DOHH2 (cell line): Measurements from ENCODE around the gene ARHGAP24.

Experiments
- CTCF ChIP-seq: fragments of 200-600 bp; sonication (generic); IDR thresholded peaks from one replicate; pipeline ENCODE4 v1.5.1; 2014; ENCODE audit warnings: antibody characterized with exemption, mild to moderate bottlenecking, low read depth, low read length; ENCODE audit not compliant: poor library complexity, severe bottlenecking
- EZH2phosphoT487 ChIP-seq: fragments of 200-600 bp; sonication (generic); IDR thresholded peaks from 2 replicates; pipeline ENCODE4 v1.6.1; 2017; ENCODE audit warnings: borderline replicate concordance, mild to moderate bottlenecking, antibody characterized with exemption, low read length, moderate library complexity, mixed read lengths

DNA sequence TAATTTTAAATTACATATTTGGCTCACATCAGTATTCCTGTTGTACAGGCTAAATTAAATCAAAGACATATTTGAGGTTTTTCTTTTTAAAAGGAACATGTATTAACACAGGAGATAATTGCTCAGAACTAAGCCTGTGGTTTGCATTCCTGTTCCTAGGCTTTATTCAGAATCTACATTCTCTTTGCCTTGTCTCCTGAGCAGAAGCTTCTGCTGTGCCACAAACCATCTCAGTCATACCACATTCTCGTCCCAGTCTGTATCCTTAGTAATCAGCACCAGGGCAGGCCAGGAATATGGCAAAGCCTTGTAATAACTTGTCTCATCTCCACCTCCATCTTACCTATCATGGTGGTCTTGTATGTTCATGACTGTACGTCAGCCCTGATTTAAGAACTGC is 162.8 kb downstream of the ARHGAP24 start:
- TF ChIP-seq CTCF: no peak
- TF ChIP-seq EZH2phosphoT487: no peak
